MCF 10A (cell line): ENCODE results near the gene UNC5A. TPM values are rescaled to one million over a fixed set of nuclear protein-coding genes. Genes with fewer than 3 reads are reported as not detected.

ENCODE experiments used
- BruUV-seq: library from RNA; stranded (reverse); fragments of 400-500 nt; replicated peaks from 2 replicates; lab custom pipeline; 2021; lab: Mats Ljungman, UMichigan
- CTCF ChIA-PET: fragments of 300-600 bp; sonication (Branson Sonifier 250); formaldehyde crosslinking; extraction: SDS; loops from one replicate; lab custom pipeline; 2021; ENCODE audit warnings: antibody characterized with exemption, inconsistent platforms; lab: Yijun Ruan, JAX
- POLR2A ChIA-PET: fragments of 300-600, 350-650 bp; sonication (Branson Sonifier 250); formaldehyde crosslinking; extraction: SDS; loops from one replicate; lab custom pipeline; 2020; ENCODE audit warnings: antibody characterized with exemption, inconsistent platforms; lab: Yijun Ruan, JAX
- DNase-seq: peaks from one replicate; pipeline ENCODE4 v3.0.0-alpha.2; 2018; ENCODE audit not compliant: unreplicated experiment
- H3K27ac Mint-ChIP-seq: one replicate; pipeline ENCODE4 v1.8.0; 2022; ENCODE audit warnings: mild to moderate bottlenecking, low read depth, mixed read lengths; ENCODE audit not compliant: unreplicated experiment
- H3K27me3 Mint-ChIP-seq: one replicate; pipeline ENCODE4 v1.8.0; 2022; ENCODE audit warnings: mixed read lengths; ENCODE audit not compliant: insufficient read depth, unreplicated experiment
- H3K36me3 Mint-ChIP-seq: one replicate; pipeline ENCODE4 v1.8.0; 2022; ENCODE audit warnings: mild to moderate bottlenecking, moderate library complexity, mixed read lengths; ENCODE audit not compliant: insufficient read depth, unreplicated experiment
- H3K4me1 Mint-ChIP-seq: one replicate; pipeline ENCODE4 v1.8.0; 2022; ENCODE audit warnings: mixed read lengths; ENCODE audit not compliant: insufficient read depth, unreplicated experiment
- H3K4me3 Mint-ChIP-seq: one replicate; pipeline ENCODE4 v1.8.0; 2022; ENCODE audit warnings: mild to moderate bottlenecking, moderate library complexity, mixed read lengths; ENCODE audit not compliant: unreplicated experiment
- H3K9me3 Mint-ChIP-seq: one replicate; pipeline ENCODE4 v1.8.0; 2022; ENCODE audit warnings: mixed read lengths; ENCODE audit not compliant: unreplicated experiment
- intact Hi-C: fragments of 100-400 bp; cut with micrococcal nuclease; formaldehyde crosslinking; loops from 2 replicates; pipeline ENCODE4 v1.14.1; 2022
- total RNA-seq: library from RNA; stranded (reverse); gene quantifications from 2 replicates; pipeline ENCODE4 v1.2.3, GENCODE V29; 2022
- TF ChIP-seq, protein P1 (sequence below): fragments of 200-600 bp; IDR thresholded peaks from one replicate; pipeline ENCODE4 v1.8.0; 2022; ENCODE audit warnings: antibody characterized with exemption, mild to moderate bottlenecking; ENCODE audit not compliant: unreplicated experiment

The UNC5A gene
- total RNA-seq, 1 experiment from 2014 or later, result 0.51 TPM

DNA sequence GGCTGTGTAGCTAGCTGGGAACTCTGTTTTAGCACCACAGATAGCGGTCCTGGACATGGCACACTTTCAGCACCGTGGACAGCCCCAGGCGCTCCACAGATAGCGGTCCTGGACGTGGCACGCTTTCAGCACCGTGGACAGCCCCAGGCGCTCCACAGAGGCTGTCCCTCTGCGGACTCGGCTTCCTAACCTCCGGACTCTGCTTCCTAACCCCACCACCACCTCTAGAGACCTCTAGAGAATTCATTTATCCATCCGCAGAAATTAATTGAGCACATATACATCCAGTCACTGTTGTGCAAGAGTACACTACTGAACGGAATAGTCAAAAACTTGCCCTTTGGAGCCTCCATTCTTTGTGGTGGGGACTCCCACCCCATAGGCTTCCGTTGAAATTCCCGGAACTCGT is 27.4 kb downstream of the UNC5A start:
- H3K36me3 Mint-ChIP-seq, result no peaks in the 10 kb centered on the region
- no peaks in the 10 kb centered on the region for H3K9me3 Mint-ChIP-seq
- DNase-seq, result peak; percentile 94
- POLR2A ChIA-PET, result no interaction called here
- TF ChIP-seq, protein P1, sequence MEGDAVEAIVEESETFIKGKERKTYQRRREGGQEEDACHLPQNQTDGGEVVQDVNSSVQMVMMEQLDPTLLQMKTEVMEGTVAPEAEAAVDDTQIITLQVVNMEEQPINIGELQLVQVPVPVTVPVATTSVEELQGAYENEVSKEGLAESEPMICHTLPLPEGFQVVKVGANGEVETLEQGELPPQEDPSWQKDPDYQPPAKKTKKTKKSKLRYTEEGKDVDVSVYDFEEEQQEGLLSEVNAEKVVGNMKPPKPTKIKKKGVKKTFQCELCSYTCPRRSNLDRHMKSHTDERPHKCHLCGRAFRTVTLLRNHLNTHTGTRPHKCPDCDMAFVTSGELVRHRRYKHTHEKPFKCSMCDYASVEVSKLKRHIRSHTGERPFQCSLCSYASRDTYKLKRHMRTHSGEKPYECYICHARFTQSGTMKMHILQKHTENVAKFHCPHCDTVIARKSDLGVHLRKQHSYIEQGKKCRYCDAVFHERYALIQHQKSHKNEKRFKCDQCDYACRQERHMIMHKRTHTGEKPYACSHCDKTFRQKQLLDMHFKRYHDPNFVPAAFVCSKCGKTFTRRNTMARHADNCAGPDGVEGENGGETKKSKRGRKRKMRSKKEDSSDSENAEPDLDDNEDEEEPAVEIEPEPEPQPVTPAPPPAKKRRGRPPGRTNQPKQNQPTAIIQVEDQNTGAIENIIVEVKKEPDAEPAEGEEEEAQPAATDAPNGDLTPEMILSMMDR, result no peak
- H3K4me1 Mint-ChIP-seq, result no peaks in the 10 kb centered on the region
- BruUV-seq, result no TSS peak
- intact Hi-C loops, result no loop called here
- H3K27me3 Mint-ChIP-seq, result peaks cover 86% of the 10 kb centered on the region
- no peak overlapping the region for H3K4me3 Mint-ChIP-seq
- CTCF ChIA-PET, result interaction anchor here (0.6 to 0.7 kb wide), 2 partner anchors 85 to 109 kb away, joined by 3 read pairs; no protein-coding TSS in a partner anchor
- H3K27ac Mint-ChIP-seq, result no peak overlapping the region

DNA sequence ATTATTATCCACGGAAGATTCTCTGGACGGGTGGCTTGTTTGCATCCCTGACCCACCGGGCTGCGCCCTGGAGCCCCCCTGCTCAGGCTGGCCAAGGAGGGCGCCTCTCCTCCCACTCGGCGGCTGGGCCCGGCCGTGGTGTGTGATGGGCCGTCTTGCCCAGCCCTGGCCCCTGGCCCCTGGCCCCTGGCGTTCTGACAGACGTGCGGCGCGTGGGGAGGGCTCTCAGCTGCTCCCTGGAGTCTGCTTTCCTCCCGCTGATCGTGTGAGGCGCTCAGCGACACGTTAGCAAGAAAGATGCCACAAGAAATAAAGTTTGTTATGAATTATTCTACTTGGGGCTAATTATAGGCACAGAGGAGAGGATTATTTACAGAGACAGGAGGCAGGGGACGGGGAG is 33.3 kb downstream of the UNC5A start:
- no TSS peak for BruUV-seq
- Mint-ChIP-seq H3K27me3 (peaks cover 36% of the 10 kb centered on the region), H3K27ac (no peak overlapping the region), H3K36me3 (no peaks in the 10 kb centered on the region), H3K4me1 (peaks cover 9% of the 10 kb centered on the region), H3K9me3 (no peaks in the 10 kb centered on the region), H3K4me3 (no peak overlapping the region)
- DNase-seq, result no peak
- TF ChIP-seq, protein P1, result no peak
- CTCF ChIA-PET, result interaction anchor here (0.5 kb wide), 1 partner anchor 45 kb away, joined by 4 read pairs; no protein-coding TSS in a partner anchor
- POLR2A ChIA-PET, result interaction anchor here (0.6 kb wide), 1 partner anchor 63 kb away, joined by 3 read pairs; no protein-coding TSS in a partner anchor
- intact Hi-C loops, result no loop called here

DNA sequence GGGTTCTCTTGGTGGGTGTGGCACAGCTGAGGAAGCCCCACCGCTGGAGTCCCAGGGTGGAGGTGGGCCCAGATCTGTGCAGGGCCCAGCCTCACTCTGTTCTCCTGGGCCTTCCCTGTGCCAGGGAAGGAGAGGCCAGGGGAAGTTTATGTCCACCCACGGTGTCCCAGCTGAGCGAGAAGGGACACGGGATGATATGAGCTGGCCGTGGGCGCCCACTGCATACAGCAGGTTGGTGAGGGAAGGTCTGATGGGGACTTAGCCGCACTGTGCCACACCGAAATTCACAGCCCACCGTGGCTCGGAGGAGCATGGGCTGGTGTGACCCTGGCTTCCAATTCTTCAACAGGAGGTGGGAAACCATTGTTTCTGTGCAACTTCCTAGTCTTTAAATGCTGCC is 33.9 kb downstream of the UNC5A start:
- intact Hi-C loops, result no loop called here
- H3K27me3 Mint-ChIP-seq, result peaks cover 30% of the 10 kb centered on the region
- CTCF ChIA-PET, result interaction anchor here (0.5 kb wide), 1 partner anchor 44 kb away, joined by 4 read pairs; no protein-coding TSS in a partner anchor

DNA sequence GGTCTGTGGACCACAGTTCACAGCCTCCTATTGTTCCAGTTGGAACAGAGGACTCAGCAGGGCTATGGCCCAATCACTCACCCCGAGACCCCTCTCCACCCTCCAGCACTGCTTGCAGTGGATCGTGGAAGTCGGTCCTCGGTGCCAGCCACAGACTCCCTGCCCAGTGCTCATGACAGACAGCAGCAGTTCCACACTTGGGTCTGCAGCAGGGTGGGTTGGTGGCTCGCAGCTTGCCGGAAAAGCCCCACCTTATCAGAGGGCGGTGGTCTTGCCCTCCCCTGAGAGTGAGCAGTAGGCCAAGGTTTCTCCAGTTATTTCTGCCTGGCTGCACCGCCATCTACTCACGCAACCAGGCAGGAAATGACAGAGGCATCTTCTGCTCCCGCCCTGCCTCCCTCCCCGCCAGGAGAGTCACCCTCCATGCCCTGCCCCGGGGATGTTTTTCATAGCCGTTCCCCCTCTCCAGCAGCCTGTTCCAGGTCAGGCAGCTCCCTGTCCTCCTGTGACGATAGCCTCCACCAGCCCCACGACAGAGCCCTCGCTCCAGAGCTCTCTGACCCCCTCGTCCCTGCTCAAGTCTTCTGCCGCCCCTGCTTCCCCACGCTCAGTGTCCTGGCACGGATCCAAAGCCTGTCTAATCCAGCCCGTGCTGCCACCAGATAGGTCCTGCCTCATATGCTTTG is 34.5 kb downstream of the UNC5A start:
- peak; percentile 50 for DNase-seq
- no peaks in the 10 kb centered on the region for H3K9me3 Mint-ChIP-seq

More for the DNA sequence above, 33.9 kb downstream of the UNC5A start:
- no peak for DNase-seq
- no peak overlapping the region for H3K27ac Mint-ChIP-seq
- no peaks in the 10 kb centered on the region for H3K9me3 Mint-ChIP-seq
- POLR2A ChIA-PET, result interaction anchor here (0.6 kb wide), 1 partner anchor 62 kb away, joined by 3 read pairs; no protein-coding TSS in a partner anchor
- peaks cover 9% of the 10 kb centered on the region for H3K4me1 Mint-ChIP-seq
- H3K36me3 Mint-ChIP-seq, result no peaks in the 10 kb centered on the region
- H3K4me3 Mint-ChIP-seq, result no peak overlapping the region
- TF ChIP-seq, protein P1, result no peak
- BruUV-seq, result no TSS peak

More for the DNA sequence above, 34.5 kb downstream of the UNC5A start:
- ChIA-PET POLR2A (no interaction called here), CTCF (interaction anchor here (1.0 kb wide), 1 partner anchor 184 kb away, joined by 5 read pairs; no protein-coding TSS in a partner anchor)
- TF ChIP-seq, protein P1, result no peak
- H3K4me3 Mint-ChIP-seq, result peak overlapping the region; percentile 41
- peaks cover 9% of the 10 kb centered on the region for H3K4me1 Mint-ChIP-seq
- H3K27me3 Mint-ChIP-seq, result peaks cover 27% of the 10 kb centered on the region
- H3K36me3 Mint-ChIP-seq, result no peaks in the 10 kb centered on the region
- no peak overlapping the region for H3K27ac Mint-ChIP-seq
- intact Hi-C loops, result no loop called here
- no TSS peak for BruUV-seq
